ENCODE results near the gene MYBPC3. TPM values are rescaled to one million over a fixed set of nuclear protein-coding genes. Genes with fewer than 3 reads are reported as not detected.

MYBPC3 gene
- total RNA-seq, 1 experiment from 2014 or later = 0.07 TPM

DNA sequence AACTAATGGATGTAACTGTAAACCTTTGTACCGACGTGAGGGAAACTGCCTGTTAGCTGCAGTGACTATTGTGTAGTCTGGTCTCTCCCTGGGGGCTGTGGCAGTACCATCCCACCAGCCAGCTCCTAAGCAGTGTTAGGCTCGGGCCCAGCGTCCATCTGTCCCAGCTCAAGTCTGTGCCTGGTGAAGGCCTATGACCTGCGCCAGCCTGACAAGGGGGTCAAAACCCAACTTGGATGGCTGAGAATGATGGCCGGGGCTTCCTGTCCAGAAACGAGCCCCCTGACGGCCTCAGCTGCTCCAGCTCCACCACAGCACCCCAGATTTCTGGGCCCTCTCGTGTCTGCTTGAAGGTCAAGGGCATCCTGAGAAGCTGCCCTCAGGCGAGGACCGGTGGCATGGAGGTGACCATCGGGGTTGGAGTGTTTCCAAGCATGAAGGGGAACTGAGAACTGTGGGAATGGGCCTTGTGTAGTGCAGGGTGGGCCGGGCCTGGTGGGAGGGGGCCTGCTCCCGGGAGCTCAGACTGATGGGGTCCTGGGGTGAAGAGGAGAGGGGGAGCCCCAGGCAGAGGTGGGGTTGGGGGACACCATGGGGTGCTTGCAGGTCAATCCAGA lies 40.2 kb upstream of the MYBPC3 start:
- ChIA-PET POLR2A (no interaction called here), CTCF (interaction anchor here (1.8 to 2.5 kb wide), 2 partner anchors 19 to 20 kb away, joined by 4 to 19 read pairs; no protein-coding TSS in a partner anchor)
- Mint-ChIP-seq H3K9me3 (no peaks in the 10 kb centered on the region), H3K4me3 (no peak overlapping the region), H3K4me1 (peaks cover 3% of the 10 kb centered on the region; the same call in 1 of the 2 replicates), H3K27me3 (ENCODE audit: low read depth) (no peaks in the 10 kb centered on the region), H3K27ac (no peak overlapping the region), H3K36me3 (no peaks in the 10 kb centered on the region)
- TF ChIP-seq FOXJ3 (CRISPR knock-in tag; IDR thresholded peaks at IDR 0.05; ENCODE audit: borderline replicate concordance) (no peak), ZNF396 (CRISPR knock-in tag; IDR thresholded peaks at IDR 0.05; ENCODE audit: borderline replicate concordance) (no peak), ETV6 (CRISPR knock-in tag; IDR thresholded peaks at IDR 0.05) (no peak), JAZF1 (CRISPR knock-in tag; IDR thresholded peaks at IDR 0.05) (no peak), ESRRA (CRISPR knock-in tag; IDR thresholded peaks at IDR 0.05; ENCODE audit: borderline replicate concordance) (no peak), CREM (CRISPR knock-in tag; IDR thresholded peaks at IDR 0.05) (no peak), ZNF232 (CRISPR knock-in tag; IDR thresholded peaks at IDR 0.05) (no peak), ELF4 (CRISPR knock-in tag; IDR thresholded peaks at IDR 0.05; ENCODE audit: low read depth) (no peak), ZNF121 (CRISPR knock-in tag; IDR thresholded peaks at IDR 0.05) (no peak), TP53 (CRISPR knock-in tag; IDR thresholded peaks at IDR 0.05) (no peak), ZNF317 (CRISPR knock-in tag; IDR thresholded peaks at IDR 0.05; ENCODE audit: borderline replicate concordance, low read depth) (no peak)
- TF ChIP-seq, protein P1, sequence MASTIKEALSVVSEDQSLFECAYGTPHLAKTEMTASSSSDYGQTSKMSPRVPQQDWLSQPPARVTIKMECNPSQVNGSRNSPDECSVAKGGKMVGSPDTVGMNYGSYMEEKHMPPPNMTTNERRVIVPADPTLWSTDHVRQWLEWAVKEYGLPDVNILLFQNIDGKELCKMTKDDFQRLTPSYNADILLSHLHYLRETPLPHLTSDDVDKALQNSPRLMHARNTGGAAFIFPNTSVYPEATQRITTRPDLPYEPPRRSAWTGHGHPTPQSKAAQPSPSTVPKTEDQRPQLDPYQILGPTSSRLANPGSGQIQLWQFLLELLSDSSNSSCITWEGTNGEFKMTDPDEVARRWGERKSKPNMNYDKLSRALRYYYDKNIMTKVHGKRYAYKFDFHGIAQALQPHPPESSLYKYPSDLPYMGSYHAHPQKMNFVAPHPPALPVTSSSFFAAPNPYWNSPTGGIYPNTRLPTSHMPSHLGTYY (CRISPR knock-in tag; IDR thresholded peaks at IDR 0.05) = no peak
- TF ChIP-seq, protein P2, sequence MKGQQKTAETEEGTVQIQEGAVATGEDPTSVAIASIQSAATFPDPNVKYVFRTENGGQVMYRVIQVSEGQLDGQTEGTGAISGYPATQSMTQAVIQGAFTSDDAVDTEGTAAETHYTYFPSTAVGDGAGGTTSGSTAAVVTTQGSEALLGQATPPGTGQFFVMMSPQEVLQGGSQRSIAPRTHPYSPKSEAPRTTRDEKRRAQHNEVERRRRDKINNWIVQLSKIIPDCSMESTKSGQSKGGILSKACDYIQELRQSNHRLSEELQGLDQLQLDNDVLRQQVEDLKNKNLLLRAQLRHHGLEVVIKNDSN (CRISPR knock-in tag; IDR thresholded peaks at IDR 0.05) = no peak
- TF ChIP-seq, protein P3, sequence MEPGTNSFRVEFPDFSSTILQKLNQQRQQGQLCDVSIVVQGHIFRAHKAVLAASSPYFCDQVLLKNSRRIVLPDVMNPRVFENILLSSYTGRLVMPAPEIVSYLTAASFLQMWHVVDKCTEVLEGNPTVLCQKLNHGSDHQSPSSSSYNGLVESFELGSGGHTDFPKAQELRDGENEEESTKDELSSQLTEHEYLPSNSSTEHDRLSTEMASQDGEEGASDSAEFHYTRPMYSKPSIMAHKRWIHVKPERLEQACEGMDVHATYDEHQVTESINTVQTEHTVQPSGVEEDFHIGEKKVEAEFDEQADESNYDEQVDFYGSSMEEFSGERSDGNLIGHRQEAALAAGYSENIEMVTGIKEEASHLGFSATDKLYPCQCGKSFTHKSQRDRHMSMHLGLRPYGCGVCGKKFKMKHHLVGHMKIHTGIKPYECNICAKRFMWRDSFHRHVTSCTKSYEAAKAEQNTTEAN (CRISPR knock-in tag; IDR thresholded peaks at IDR 0.05) = no peak
- TF ChIP-seq, protein P4, sequence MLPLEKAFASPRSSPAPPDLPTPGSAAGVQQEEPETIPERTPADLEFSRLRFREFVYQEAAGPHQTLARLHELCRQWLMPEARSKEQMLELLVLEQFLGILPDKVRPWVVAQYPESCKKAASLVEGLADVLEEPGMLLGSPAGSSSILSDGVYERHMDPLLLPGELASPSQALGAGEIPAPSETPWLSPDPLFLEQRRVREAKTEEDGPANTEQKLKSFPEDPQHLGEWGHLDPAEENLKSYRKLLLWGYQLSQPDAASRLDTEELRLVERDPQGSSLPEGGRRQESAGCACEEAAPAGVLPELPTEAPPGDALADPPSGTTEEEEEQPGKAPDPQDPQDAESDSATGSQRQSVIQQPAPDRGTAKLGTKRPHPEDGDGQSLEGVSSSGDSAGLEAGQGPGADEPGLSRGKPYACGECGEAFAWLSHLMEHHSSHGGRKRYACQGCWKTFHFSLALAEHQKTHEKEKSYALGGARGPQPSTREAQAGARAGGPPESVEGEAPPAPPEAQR (CRISPR knock-in tag; IDR thresholded peaks at IDR 0.05) = no peak
- TF ChIP-seq, protein P5, sequence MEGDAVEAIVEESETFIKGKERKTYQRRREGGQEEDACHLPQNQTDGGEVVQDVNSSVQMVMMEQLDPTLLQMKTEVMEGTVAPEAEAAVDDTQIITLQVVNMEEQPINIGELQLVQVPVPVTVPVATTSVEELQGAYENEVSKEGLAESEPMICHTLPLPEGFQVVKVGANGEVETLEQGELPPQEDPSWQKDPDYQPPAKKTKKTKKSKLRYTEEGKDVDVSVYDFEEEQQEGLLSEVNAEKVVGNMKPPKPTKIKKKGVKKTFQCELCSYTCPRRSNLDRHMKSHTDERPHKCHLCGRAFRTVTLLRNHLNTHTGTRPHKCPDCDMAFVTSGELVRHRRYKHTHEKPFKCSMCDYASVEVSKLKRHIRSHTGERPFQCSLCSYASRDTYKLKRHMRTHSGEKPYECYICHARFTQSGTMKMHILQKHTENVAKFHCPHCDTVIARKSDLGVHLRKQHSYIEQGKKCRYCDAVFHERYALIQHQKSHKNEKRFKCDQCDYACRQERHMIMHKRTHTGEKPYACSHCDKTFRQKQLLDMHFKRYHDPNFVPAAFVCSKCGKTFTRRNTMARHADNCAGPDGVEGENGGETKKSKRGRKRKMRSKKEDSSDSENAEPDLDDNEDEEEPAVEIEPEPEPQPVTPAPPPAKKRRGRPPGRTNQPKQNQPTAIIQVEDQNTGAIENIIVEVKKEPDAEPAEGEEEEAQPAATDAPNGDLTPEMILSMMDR (IDR thresholded peaks at IDR 0.05) = no peak
- TF ChIP-seq, protein P6, sequence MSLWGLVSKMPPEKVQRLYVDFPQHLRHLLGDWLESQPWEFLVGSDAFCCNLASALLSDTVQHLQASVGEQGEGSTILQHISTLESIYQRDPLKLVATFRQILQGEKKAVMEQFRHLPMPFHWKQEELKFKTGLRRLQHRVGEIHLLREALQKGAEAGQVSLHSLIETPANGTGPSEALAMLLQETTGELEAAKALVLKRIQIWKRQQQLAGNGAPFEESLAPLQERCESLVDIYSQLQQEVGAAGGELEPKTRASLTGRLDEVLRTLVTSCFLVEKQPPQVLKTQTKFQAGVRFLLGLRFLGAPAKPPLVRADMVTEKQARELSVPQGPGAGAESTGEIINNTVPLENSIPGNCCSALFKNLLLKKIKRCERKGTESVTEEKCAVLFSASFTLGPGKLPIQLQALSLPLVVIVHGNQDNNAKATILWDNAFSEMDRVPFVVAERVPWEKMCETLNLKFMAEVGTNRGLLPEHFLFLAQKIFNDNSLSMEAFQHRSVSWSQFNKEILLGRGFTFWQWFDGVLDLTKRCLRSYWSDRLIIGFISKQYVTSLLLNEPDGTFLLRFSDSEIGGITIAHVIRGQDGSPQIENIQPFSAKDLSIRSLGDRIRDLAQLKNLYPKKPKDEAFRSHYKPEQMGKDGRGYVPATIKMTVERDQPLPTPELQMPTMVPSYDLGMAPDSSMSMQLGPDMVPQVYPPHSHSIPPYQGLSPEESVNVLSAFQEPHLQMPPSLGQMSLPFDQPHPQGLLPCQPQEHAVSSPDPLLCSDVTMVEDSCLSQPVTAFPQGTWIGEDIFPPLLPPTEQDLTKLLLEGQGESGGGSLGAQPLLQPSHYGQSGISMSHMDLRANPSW (CRISPR knock-in tag; conservative IDR thresholded peaks at IDR 0.05; ENCODE audit: low read depth) = no peak
- TF ChIP-seq, protein P7, sequence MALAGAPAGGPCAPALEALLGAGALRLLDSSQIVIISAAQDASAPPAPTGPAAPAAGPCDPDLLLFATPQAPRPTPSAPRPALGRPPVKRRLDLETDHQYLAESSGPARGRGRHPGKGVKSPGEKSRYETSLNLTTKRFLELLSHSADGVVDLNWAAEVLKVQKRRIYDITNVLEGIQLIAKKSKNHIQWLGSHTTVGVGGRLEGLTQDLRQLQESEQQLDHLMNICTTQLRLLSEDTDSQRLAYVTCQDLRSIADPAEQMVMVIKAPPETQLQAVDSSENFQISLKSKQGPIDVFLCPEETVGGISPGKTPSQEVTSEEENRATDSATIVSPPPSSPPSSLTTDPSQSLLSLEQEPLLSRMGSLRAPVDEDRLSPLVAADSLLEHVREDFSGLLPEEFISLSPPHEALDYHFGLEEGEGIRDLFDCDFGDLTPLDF (CRISPR knock-in tag; IDR thresholded peaks at IDR 0.05) = no peak
- TF ChIP-seq, protein P8, sequence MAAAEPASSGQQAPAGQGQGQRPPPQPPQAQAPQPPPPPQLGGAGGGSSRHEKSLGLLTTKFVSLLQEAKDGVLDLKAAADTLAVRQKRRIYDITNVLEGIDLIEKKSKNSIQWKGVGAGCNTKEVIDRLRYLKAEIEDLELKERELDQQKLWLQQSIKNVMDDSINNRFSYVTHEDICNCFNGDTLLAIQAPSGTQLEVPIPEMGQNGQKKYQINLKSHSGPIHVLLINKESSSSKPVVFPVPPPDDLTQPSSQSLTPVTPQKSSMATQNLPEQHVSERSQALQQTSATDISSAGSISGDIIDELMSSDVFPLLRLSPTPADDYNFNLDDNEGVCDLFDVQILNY (CRISPR knock-in tag; IDR thresholded peaks at IDR 0.05) = no peak
- TF ChIP-seq, protein P9, sequence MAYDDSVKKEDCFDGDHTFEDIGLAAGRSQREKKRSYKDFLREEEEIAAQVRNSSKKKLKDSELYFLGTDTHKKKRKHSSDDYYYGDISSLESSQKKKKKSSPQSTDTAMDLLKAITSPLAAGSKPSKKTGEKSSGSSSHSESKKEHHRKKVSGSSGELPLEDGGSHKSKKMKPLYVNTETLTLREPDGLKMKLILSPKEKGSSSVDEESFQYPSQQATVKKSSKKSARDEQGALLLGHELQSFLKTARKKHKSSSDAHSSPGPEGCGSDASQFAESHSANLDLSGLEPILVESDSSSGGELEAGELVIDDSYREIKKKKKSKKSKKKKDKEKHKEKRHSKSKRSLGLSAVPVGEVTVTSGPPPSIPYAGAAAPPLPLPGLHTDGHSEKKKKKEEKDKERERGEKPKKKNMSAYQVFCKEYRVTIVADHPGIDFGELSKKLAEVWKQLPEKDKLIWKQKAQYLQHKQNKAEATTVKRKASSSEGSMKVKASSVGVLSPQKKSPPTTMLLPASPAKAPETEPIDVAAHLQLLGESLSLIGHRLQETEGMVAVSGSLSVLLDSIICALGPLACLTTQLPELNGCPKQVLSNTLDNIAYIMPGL (CRISPR knock-in tag; IDR thresholded peaks at IDR 0.05) = no peak
- ATAC-seq = no peak
- no peak for DNase-seq (ENCODE audit: low spot score)

Data from WTC11 (cell line).